HG03139 (cell line): ENCODE measurements around the gene ZNF208.
"Not testable (repeated sequence)": the region's sequence is repeated elsewhere in the genome, so short reads cannot be mapped to it uniquely, and the experiment has no call there.

Experiments used
- ATAC-seq: cut with Tn5 transposase; IDR thresholded peaks from one replicate; pipeline ENCODE4 v1.9.1; 2021; ENCODE audit not compliant: unreplicated experiment

ZNF208 gene

DNA sequence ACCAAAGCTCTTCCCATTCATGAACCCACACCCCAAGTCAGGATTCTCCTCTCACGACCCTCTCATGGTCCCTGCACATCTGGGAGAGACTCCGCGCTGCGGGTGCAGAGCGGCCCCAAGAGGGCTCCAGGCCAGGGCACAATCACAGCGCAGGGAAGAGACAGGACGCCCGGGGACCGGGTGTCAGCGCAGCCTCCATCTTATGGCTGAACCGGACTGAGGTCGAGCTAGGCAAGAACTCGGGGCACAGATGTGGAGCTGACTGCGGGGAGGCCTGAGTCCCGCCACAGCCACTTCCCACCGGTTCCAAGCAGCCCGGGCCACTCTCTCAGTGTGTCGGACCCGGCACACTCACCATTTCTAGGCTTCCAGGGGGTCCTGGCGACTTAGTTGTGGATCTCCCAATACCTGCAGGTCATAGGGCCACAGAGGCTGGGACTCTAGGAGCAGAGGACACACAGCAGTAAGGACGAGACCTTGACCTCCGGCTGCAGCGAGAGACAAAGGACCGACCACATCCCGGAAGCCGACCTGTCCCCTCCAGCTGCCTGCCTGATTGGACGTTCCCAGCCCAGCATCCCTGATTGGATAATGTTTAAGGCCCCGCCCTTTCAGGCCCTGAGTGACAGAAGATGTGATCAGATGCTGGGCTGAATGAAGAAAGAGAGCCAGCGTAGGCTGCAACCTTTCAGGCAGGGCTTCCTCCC, at the start of gene ZNF208:
ZNF208 (minus strand) TSS at position 507 of the 707 bp plus-strand sequence; CDS start at position 358, 149 bp downstream.
- ATAC-seq = not testable (repeated sequence)

DNA sequence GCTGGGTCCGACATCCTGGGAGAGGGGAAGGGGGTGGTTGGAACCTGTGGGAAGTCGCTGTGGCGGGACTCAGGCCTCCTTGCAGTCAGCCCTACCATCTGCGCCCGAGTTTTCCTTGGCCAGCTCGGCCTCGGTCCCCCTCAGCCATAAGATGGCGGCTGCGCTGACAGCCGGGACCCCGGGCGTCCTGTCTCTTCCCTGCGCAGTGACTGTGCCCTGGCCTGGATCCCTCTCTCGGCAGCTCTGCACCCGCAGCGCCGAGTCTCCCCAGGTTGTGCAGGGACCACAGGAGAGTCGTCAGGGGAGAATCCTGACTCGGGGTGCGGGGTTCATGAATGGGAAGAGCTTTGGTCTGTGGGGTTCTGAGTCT, 41.9 kb upstream of the ZNF208 start:
- ATAC-seq = peak; percentile 27

DNA sequence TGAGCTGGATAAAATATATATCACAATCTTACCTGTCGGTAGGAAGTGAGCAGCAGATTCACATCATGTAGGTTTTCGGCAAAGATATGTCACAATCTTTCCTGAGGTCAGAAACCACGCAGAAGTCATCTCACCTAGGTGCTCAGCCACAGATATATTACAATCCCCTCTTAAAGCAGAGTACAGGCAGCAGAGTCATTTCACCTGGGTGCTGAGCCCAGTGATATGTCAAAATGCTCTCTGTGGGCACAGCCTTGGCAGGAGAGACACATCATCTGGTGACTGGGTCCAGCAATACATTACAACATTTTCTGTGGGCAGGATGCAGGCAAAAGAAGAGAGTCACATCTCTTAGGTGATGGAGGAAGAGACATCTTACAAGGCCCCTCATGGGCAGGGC, 30.4 kb upstream of the ZNF208 start:
- not testable (repeated sequence) for ATAC-seq

DNA sequence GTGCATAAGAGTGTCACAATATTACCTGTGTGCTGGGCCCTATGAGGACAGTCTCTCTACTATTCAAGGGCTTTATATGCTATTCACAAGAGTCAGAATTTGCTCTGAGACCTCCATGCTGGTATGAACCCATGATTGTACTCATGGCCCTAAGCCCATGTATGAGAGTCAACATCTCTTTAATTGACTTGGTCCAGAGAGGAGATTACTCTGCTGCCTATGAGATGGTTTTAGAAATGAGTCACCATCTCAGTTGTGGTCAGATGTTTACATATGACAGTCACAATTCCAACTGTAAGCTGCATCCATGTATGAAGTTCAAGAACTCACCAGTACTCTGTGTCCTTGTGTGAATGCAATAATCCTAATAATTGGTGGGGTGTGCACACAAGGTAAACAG, 19.9 kb upstream of the ZNF208 start:
- no peak for ATAC-seq

DNA sequence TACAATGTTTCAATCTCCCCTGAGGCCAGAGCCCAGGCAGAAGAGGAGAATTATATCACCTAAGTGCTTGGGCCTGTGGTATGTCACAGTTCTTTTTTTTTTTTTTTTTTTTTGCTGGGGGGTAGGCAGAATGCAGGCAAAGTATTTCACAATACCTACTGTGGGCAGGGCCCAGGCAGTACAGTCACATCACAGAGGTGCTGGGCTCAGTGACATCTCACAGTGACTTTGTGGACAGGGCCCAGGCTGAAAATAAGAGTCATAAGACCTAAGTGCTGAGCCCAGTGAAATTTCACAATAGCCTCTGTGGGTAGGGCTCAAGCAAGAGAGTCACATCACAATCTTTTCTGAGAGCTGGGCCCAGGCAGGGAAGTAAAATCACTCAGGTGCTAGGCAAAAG, 15.9 kb upstream of the ZNF208 start:
- ATAC-seq = no peak

DNA sequence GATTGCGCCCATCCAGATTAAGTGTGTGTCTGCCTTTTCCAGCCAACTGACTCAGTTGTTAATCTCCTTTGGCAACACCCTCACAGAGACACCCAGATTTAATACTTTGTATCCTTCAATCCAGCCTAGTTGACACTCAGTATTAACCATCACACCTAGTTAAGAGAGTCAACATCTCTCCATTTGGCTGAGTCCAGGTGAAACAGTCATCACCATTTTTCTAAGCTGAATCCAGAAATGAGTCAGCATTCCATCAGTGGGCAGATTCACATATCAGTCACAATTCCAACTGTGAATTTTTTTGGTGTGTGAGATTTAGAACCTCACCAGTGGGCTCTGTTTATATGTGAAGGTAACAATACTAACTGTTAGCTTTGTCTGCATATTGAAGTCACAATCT, 14.8 kb upstream of the ZNF208 start:
- ATAC-seq = not testable (repeated sequence)

DNA sequence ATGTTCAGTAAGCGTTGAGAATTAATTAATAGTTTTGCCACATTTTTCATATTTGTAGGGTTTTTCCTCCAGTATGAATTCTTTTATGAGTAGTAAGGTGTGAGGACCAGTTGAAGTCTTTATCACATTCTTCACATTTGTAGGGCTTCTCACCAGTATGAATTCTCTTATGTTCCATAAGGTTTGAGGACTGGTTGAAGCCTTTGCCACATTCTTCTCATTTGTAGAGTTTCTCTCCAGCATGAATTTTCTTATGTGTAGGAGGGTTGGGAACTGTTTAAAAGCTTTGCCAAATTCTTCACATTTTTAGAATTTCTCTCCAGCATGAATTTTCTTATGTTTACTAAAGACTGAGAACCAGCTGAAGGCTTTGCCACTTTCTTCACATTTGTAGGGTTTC, 40.3 kb downstream of the ZNF208 start:
- no peak for ATAC-seq

DNA sequence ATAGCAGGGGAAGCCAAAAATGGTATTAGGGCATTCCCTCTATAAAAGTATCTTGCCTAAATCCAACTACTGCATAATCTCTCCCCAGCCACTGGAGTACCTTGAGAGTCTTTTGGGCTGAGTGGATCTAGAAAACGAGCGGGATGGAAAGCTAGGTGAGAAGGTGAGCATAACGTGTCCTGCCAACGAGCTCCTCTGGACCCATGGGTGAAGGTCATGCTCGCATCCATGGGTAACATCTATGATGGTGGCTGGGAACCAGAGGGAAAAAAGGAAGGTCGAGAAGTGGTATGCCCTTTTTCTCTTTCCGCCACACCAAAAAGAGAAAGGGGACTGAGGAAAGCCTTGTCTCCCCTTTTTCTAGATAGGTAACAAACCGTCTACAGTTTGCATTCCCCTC, 63.0 kb downstream of the ZNF208 start:
- no peak for ATAC-seq

DNA sequence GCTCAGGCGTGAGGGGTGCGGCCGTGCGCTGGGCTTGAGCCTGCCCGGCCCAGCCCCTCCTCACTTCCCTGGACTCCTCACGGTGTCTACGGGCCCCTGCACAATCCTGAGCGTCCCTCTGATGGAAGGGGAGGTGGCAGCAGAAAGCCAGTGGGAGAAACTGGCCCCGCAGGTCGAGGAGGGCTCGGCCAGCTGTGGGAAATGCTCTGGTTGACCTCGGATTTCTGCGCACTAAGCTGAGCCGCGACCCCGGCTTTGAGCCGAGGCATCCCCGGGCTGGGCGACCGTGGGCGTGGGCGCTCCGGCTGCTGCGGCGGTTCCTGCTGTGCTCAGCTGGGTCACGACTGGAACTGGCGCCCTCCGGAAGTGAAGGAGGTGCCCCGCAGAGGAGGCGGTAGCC, 70.1 kb downstream of the ZNF208 start:
- ATAC-seq = no peak

DNA sequence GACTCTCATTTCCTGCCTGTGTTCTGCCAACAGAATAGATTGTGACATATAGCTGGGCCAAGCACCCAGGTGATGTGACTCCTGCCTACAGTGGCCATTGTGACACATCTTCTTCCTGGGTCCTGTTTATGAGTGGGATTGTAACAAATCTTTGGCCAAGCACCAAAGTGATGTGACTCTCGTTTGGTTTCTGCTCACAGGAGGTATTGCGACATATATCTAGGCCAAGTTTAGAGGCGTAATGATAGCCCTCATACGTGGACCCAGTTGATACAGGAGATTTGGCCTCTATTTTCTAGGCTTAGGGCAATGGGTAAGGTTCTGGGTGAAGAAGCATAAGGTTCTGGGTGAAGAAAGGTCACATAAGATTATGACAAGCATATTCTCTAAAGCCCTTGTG, 76.2 kb downstream of the ZNF208 start:
- no peak for ATAC-seq

DNA sequence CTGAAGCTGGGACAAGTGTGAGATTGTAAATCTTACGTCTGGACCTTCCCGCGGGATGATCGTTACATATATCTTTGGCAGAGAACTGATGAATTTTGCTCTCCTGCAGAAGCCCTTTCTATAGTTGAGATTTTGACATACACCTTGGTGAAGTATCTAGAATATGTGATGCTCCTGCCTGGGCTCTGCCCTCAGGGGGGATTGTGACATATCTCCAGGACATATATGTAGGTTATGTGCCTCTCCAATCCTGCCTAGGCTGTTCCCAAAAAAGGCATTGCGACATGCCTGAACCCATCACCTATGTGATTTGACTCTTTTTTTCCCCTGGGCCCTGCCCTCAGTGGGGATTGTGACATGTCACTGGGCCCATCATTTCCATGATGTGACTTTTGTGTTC, 76.6 kb downstream of the ZNF208 start:
- ATAC-seq = no peak

DNA sequence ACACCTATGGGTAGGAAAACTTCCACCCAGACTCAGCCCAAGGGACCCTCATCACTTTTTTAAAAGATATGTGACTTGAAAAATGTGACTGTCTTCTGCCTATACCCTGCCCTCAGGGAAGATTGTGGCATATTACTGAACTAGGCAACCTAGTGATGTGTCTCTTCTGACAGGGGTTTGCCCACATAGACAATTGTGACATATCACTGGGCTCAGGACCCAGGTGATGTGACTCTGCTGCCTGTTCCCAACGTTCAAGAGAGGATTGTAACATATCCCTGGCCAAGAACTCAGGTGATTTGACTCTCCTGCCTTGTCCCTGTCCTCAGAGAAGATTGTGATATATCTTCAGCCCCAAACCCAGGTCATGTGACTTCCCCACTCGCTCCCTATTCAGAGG, 88.5 kb downstream of the ZNF208 start:
- no peak for ATAC-seq

DNA sequence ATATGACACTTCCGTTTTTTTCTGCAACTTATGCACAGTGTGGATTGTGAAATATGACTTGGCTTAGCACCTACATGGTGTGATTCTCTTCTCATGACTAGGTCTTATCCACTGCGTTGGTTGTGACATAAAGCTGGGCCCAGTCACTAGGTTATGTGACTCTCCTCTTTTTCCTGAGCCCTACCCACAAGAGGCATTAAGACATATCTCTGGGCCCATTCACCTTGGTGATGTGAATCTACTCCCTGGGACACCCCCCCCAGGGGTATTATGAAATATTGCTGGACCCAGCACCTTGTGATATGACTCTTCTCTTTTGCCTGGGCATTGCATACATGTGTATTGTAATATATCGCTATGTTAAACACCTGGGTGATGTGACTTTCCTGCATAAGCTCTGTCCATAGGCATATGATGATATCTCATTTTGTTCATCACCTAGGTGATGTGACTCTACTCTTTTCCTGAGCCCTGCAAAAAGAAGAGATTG, 89.0 kb downstream of the ZNF208 start:
- no peak for ATAC-seq

DNA sequence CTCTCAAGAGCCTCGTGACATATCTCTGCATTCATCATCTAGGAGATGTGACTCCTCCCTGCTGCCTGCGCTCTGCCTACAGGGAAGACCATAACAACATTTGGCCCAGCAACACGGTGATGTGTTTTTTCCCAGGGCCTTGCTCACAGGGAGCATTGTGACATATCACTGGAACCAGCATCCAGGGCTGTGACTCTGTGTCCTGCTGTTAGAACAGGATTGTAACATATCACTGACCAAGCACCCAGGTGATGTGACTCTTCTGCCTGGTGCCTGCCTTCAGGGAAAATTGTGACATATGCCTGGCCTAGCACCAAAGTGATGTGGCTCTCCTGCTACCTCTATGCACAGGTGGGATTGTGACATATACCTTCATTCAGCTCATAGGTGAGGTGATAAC, 95.3 kb downstream of the ZNF208 start:
- ATAC-seq = no peak

DNA sequence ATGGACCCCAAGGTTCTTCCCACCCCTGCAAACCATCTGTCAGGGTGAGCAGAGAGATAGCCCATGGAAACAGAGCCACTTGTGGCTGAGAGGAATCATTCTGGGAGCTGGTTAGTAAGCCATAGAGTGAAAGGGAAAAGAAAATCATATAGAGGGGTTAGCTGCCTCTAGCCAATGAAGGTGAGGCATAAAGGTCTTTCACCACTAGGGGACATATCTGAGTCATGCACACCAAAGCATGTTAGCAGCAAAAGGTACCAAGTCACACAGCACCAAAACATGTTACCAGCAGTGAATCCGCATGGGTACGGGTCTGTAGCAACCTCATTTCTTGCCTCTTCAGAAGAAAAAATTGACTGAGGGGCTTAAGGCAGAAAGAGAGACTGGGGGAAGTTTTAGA, 98.1 kb downstream of the ZNF208 start:
- ATAC-seq = no peak

DNA sequence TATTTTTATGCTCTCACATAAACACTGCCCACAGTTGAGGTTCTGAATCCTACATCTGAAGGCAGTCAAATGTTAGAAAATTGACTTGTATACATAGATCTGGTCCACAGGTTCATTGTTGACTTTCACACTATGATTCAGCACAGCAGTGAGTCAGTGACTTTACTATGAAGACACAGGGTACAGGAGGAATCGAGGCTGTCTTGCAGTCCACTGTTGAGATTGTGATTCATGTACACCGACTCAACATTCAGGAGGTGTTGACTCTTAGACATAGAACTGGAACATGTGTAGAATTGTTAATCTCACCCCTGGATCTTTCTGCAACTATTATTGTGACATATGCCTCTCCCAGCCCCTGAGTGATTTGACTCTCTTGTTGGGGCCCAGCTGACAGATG, 100.4 kb downstream of the ZNF208 start:
- ATAC-seq = no peak

DNA sequence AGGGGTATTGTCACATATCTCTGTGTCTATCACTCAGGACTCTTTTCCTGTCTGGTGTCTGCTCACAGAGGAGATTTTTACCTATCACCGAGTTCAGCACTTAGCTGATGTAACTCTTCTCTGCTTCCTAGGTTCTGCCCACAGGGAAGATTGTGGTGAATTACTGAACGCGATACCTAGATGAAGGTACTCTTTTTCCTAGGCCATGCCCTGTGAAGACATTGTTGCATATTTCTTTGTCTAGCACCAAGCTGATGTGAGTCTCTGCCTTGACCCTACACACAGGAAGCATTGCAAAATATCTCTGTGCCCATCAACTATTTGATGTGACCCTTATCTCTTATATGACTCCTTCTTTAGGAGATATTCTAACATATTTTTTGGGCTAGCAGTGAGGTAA, 102.7 kb downstream of the ZNF208 start:
- ATAC-seq = no peak

DNA sequence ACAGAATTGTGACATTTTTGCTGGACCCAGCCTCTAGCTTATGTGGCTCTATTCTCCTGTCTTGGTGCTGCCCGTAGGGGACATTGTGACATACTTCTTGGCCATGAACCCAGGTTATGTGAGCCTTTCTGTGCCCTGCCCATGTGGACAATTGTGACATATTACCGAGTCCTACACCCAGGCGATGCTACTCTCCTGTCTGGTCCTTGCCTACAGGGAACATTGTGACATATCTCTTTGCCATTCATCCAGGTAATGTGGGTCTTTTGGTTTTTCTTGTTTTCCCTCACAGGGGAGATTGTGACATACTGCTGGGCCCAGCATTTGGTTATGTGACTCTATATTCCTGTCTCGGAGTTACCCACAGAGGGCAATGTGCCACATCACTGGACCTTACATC, 103.2 kb downstream of the ZNF208 start:
- no peak for ATAC-seq

DNA sequence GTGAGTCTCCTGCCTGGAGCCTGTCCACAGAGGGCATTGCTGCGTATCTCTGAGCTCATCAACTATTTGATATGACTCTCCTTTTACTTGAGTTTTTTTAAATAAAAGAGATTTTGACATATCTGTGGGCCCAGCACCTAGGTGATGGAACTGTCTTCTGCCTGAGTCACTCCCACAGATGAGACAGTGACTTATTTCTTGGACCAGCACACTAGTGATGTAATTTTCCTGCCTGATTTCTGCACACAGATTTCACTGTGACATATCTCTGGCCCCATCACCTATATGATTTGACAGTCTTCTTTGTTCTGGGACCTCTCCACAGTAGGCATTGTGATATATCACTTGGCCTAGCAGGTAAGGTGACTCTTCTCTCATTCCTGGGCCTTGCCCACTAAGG, 108.2 kb downstream of the ZNF208 start:
- ATAC-seq = no peak

DNA sequence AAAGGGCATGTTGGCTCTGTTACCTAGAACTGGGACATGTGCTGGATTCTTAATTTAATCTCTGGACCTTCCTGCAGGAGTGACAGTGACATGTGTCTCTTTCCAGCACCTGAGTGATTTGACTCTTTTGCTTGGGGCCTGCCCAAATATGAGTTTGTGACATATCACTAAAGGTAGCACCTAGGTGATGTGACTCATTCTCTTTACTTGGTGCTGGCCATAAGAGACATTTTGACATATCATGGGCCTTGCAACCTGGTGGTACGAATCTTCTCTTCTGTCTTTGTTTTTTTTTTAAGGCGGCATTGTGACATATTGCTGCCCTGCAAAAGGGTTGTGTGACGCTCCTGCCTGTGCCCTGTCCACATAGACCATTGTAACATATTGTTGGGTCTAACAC, 108.9 kb downstream of the ZNF208 start:
- no peak for ATAC-seq

DNA sequence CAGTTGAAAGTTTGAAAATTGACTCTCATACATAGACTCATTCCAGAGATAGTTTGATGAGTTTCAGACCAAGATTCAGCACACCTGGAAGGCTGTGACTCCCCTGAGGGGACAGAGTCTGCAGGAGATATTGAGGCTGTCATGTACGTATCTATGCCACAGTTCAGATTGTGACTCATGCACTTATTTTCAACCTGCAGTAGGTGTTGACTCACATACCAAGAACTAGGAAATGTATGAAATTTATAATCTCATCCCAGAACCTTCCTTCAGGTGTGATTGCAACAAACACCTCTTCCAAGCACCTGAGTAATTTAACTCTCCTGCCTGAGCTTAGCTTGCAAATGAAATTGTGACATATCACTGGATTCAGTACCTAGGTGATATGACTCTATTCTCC, 110.3 kb downstream of the ZNF208 start:
- no peak for ATAC-seq

DNA sequence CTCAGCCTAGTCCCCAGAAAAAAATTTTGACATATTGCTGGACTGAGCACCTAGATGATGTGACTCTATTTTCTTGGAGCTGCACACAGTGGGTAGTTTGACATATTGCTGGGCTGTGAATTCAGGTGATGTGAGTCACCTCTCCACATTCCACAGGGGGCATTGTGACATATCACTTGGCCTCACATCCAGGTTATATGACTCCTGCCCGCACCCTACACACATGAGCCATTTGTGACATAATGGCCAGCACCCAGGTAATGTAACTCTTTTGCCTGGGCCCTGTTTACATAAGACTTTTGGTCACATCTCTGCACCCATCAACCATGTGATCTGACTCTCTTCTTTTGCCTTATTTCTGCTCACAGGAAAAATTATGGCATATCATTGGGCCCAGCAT, 119.7 kb downstream of the ZNF208 start:
- ATAC-seq = no peak

DNA sequence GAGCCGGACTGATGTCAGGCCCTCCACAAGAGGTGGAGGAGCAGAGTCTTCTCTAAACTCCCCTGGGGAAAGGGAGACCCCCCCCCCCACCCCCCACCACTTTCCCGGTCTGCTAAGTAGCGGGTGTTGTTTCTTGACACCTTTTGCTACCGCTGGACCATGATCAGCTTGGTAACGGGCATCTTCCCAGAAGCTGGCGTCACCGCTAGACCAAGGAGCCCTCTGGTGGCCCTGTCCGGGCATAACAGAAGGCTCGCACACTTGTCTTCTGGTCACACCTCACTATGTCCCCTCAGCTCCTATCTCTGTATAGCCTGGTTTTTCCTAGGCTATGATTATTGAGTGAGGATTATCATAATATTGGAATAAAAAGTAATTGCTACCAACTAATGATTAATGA, 120.7 kb downstream of the ZNF208 start:
- ATAC-seq = not testable (repeated sequence)
